GM12878 (cell line): Measurements from ENCODE around the gene GPC6. TPM values are rescaled to one million over a fixed set of nuclear protein-coding genes. Genes with fewer than 3 reads are reported as not detected.

Source experiments
- ATAC-seq: fragments of 200-7000 bp; cut with Tn5 transposase; 3 replicates; pipeline ENCODE4 v1.9.1; 2020; ENCODE audit warnings: mild to moderate bottlenecking, moderate library complexity
- BruUV-seq: library from RNA; stranded (reverse); fragments of 400-500 nt; replicated peaks from 2 replicates; lab custom pipeline; 2021; lab: Mats Ljungman, UMichigan
- CTCF ChIA-PET: fragments of 300-600 bp; sonication (Branson Sonifier 250); formaldehyde crosslinking; extraction: SDS; loops from one replicate; lab custom pipeline; 2021; ENCODE audit warnings: inconsistent platforms; lab: Yijun Ruan, JAX
- POLR2A ChIA-PET: fragments of 350-600 bp; formaldehyde crosslinking; extraction: SDS; loops from one replicate; lab custom pipeline; 2021; ENCODE audit warnings: inconsistent platforms; lab: Charles Lee
- RAD21 ChIA-PET: fragments of 300-600 bp; sonication (Branson Sonifier 250); formaldehyde crosslinking; loops from one replicate; lab custom pipeline; 2023; ENCODE audit warnings: antibody characterized with exemption; ENCODE audit not compliant: unreplicated experiment; lab: Charles Lee
- SMC1A ChIA-PET: fragments of 300-600 bp; sonication (Branson Sonifier 250); formaldehyde crosslinking; loops from one replicate; lab custom pipeline; 2023; ENCODE audit not compliant: unreplicated experiment, uncharacterized antibody; lab: Charles Lee
- DNase-seq: peaks from one replicate; pipeline ENCODE4 v3.0.0-alpha.2; 2011; ENCODE audit warnings: low read depth, low spot score
- FAIRE-seq: peaks from 3 replicates; lab custom pipeline; 2011; peaks lifted over from hg19 to GRCh38; lab: Jason Lieb, UNC
- H2AFZ ChIP-seq: 2 replicates; pipeline ENCODE4 v1.6.0; 2011; ENCODE audit warnings: low read depth, low read length, control low read depth; ENCODE audit not compliant: control insufficient read depth
- H3K27ac ChIP-seq: 2 replicates; pipeline ENCODE4 v1.5.1; 2011; ENCODE audit warnings: control low read depth; ENCODE audit not compliant: control insufficient read depth, insufficient read depth
- H3K27me3 ChIP-seq, 2 experiments: replicated peaks in 1 of 2; 2 replicates each; pipeline versions ENCODE4 v1.6.0 to v1.6.1; 2011; ENCODE audit warnings: low read length in 1 of 2; ENCODE audit not compliant: control insufficient read depth in 2 of 2, insufficient read depth in 2 of 2
- H3K36me3 ChIP-seq, 2 experiments: 2 replicates each; pipeline ENCODE4 v1.5.1; 2011; ENCODE audit warnings: low read length in 1 of 2; ENCODE audit not compliant: control insufficient read depth in 2 of 2, insufficient read depth in 2 of 2
- H3K4me1 ChIP-seq: 2 replicates; pipeline ENCODE4 v1.6.1; 2011; ENCODE audit warnings: mild to moderate bottlenecking, low read length, moderate library complexity, mixed read lengths; ENCODE audit not compliant: control insufficient read depth, insufficient read depth
- H3K4me2 ChIP-seq: 2 replicates; pipeline ENCODE4 v1.6.0; 2011; ENCODE audit warnings: control low read depth; ENCODE audit not compliant: control insufficient read depth, insufficient read depth
- H3K4me3 ChIP-seq: fragments of 200-600 bp; sonication (generic); 2 replicates; pipeline ENCODE4 v1.5.1; 2016
- H3K79me2 ChIP-seq: 2 replicates; pipeline ENCODE4 v1.6.0; 2011; ENCODE audit warnings: low read length; ENCODE audit not compliant: control insufficient read depth, insufficient read depth
- H3K9ac ChIP-seq: 2 replicates; pipeline ENCODE4 v1.8.0; 2011; ENCODE audit warnings: low read length, control low read depth, mixed read lengths; ENCODE audit not compliant: control insufficient read depth, insufficient read depth
- H3K9me3 ChIP-seq: replicated peaks from 3 replicates; pipeline ENCODE4 v1.5.1; 2011; ENCODE audit warnings: mild to moderate bottlenecking, low read length; ENCODE audit not compliant: control insufficient read depth, insufficient read depth
- H4K20me1 ChIP-seq: 2 replicates; pipeline ENCODE4 v1.6.0; 2011; ENCODE audit not compliant: control insufficient read depth, insufficient read depth
- BCL11A ChIP-seq: IDR thresholded peaks from 2 replicates; pipeline ENCODE4 v1.6.1; 2011; ENCODE audit warnings: low read depth, low read length
- CREM ChIP-seq: IDR thresholded peaks from 2 replicates; pipeline ENCODE4 v1.6.1; 2014; ENCODE audit warnings: antibody characterized with exemption, low read depth
- ESRRA ChIP-seq: IDR thresholded peaks from 2 replicates; pipeline ENCODE4 v1.6.1; 2012; ENCODE audit warnings: mild to moderate bottlenecking, low read length, improper control_type of control experiment
- EZH2 ChIP-seq: IDR thresholded peaks from 2 replicates; pipeline ENCODE4 v1.6.1; 2012; ENCODE audit warnings: low read depth, mild to moderate bottlenecking, control low read depth, inconsistent platforms, low read length, borderline replicate concordance; ENCODE audit not compliant: control insufficient read depth
- IRF3 ChIP-seq: fragments of 450-650 bp; IDR thresholded peaks from 2 replicates; pipeline ENCODE4 v1.6.1; 2014; ENCODE audit warnings: mild to moderate bottlenecking
- KLF5 ChIP-seq: fragments of 450-650 bp; IDR thresholded peaks from 2 replicates; pipeline ENCODE4 v1.6.1; 2014; ENCODE audit warnings: mild to moderate bottlenecking; ENCODE audit not compliant: partially characterized antibody
- MYB ChIP-seq: fragments of 150-350 bp; IDR thresholded peaks from 2 replicates; pipeline ENCODE4 v1.6.1; 2014; ENCODE audit warnings: mild to moderate bottlenecking, low read depth, low read length, borderline replicate concordance
- NKRF ChIP-seq: fragments of 450-650 bp; conservative IDR thresholded peaks from 2 replicates; pipeline ENCODE4 v1.6.1; 2017; ENCODE audit warnings: mild to moderate bottlenecking, moderate library complexity
- RB1 ChIP-seq: fragments of 450-650 bp; formaldehyde crosslinking; IDR thresholded peaks from 2 replicates; pipeline ENCODE4 v1.6.1; 2017; ENCODE audit warnings: mild to moderate bottlenecking, borderline replicate concordance
- RUNX3 ChIP-seq: IDR thresholded peaks from 2 replicates; pipeline ENCODE4 v1.6.1; 2012; ENCODE audit warnings: low read length, inconsistent platforms
- SMAD5 ChIP-seq: IDR thresholded peaks from 2 replicates; pipeline ENCODE4 v1.6.1; 2016; ENCODE audit warnings: antibody characterized with exemption, low read depth
- SP1 ChIP-seq: IDR thresholded peaks from one replicate; pipeline ENCODE4 v1.6.1; 2011; ENCODE audit warnings: low read depth, low read length
- SRF ChIP-seq, 2 experiments: IDR thresholded peaks; 2 replicates each; pipeline ENCODE4 v1.6.1; 2011; ENCODE audit warnings: low read depth in 2 of 2, low read length in 2 of 2, mild to moderate bottlenecking in 1 of 2, moderate library complexity in 1 of 2
- TCF3 ChIP-seq: IDR thresholded peaks from 2 replicates; pipeline ENCODE4 v1.6.1; 2012; ENCODE audit warnings: low read depth, mild to moderate bottlenecking, low read length, borderline replicate concordance; ENCODE audit not compliant: insufficient read depth
- YY1 ChIP-seq: IDR thresholded peaks from 2 replicates; pipeline ENCODE4 v1.6.1; 2011; ENCODE audit warnings: low read depth, mild to moderate bottlenecking, low read length
- ZNF207 ChIP-seq: fragments of 450-650 bp; IDR thresholded peaks from 2 replicates; pipeline ENCODE4 v1.6.1; 2014; ENCODE audit warnings: antibody characterized with exemption, mild to moderate bottlenecking, borderline replicate concordance
- WGBS: methylation state at CpG from one replicate; pipeline ENCODE4 v1.1.6; 2016; ENCODE audit warnings: low lambda C conversion rate; ENCODE audit not compliant: insufficient replicate concordance, insufficient coverage; ENCODE audit errors: missing lambda C conversion rate; 5-methylcytosine and 5-hydroxymethylcytosine counted together
- in situ Hi-C: fragments of 300-500 bp; cut with MboI; formaldehyde crosslinking; loops from 9 replicates; pipeline ENCODE4 v1.14.3; 2018; ENCODE audit warnings: mixed read lengths
- intact Hi-C: fragments of 100-400 bp; cut with micrococcal nuclease; formaldehyde crosslinking; loops from one replicate; pipeline ENCODE4 v1.14.2; 2022; ENCODE audit not compliant: unreplicated experiment
- polyA plus RNA-seq, 11 experiments: library from polyadenylated mRNA; depleted of rRNA in 4 of 11; unstranded in 6 of 11; stranded (reverse) in 5 of 11; fragments of >200 nt; fragmentation: Nextera tagmentation in 4 of 11; fragmentation: Illumina TruSeq in 1 of 11; extraction: Ambion mirVana in 4 of 11; extraction: Trizol in 1 of 11; gene quantifications; 1 replicate in 1 of 11; 2 replicates in 10 of 11; pipeline versions ENCODE4 v1.2.1 to v1.2.3, GENCODE V29; 2011 to 2016; ENCODE audit warnings: inconsistent platforms in 2 of 11, missing spikeins in 2 of 11, low read depth in 1 of 11
- total RNA-seq, 4 experiments: library from RNA; depleted of rRNA in 3 of 4; stranded (reverse); fragments of >200 nt in 3 of 4; fragmentation: Illumina TruSeq in 1 of 4; extraction: Trizol in 1 of 4; gene quantifications; 2 replicates each; pipeline versions ENCODE4 v1.2.1 to v1.2.3, GENCODE V29; 2013 to 2021

Gene GPC6
- total and polyA plus RNA-seq, 10 of the 15 experiments (the other 5 are each of a cell fraction or from before 2014, with no cell fraction given), result 0.03 to 0.04 (median 0.03) TPM; not detected in 7

- Histone ChIP-seq H3K36me3 (no peaks in the 10 kb centered on the region), H3K9me3 (no peaks in the 10 kb centered on the region), H3K4me1 (no peaks in the 10 kb centered on the region), H2AFZ (no peak overlapping the region), H3K27ac (no peak overlapping the region), H3K4me3 (no peak overlapping the region), H3K9ac (no peak overlapping the region), H3K27me3 (no peaks in the 10 kb centered on the region), H3K4me2 (no peak overlapping the region), H4K20me1 (no peaks in the 10 kb centered on the region), H3K79me2 (no peaks in the 10 kb centered on the region)
- no TSS peak for BruUV-seq
- RAD21 ChIA-PET, result no interaction called here
- no peak for FAIRE-seq
- 41% methylated on average over 1 of the region's 1 CpG for WGBS
- POLR2A ChIA-PET, result no interaction called here
- TF ChIP-seq YY1 (no peak), MYB (no peak), CREM (no peak), RB1 (no peak)
- SMC1A ChIA-PET, result no interaction called here
- in situ Hi-C loops, result no loop called here
- no peak for DNase-seq
- intact Hi-C loops, result no loop called here
- ATAC-seq, result no peak
- CTCF ChIA-PET, result no interaction called here
These were observed 1022.9 kb downstream of the GPC6 start for GRCh38 chr13:94249512-94249911.

- BruUV-seq, result no TSS peak
- H3K4me3 ChIP-seq, result no peak overlapping the region
- CTCF ChIA-PET, result no interaction called here
- POLR2A ChIA-PET, result no interaction called here
- RAD21 ChIA-PET, result no interaction called here
- DNase-seq, result no peak
- no peak overlapping the region for H3K9ac ChIP-seq
- H3K79me2 ChIP-seq, result no peaks in the 10 kb centered on the region
- H3K36me3 ChIP-seq, result no peaks in the 10 kb centered on the region
- H3K9me3 ChIP-seq, result no peaks in the 10 kb centered on the region
- intact Hi-C loops, result no loop called here
- in situ Hi-C loops, result no loop called here
- H3K4me2 ChIP-seq, result no peak overlapping the region
- no peak overlapping the region for H2AFZ ChIP-seq
- no peak for ATAC-seq
- H4K20me1 ChIP-seq, result no peaks in the 10 kb centered on the region
- no peak overlapping the region for H3K27ac ChIP-seq
- no peaks in the 10 kb centered on the region for H3K4me1 ChIP-seq
- H3K27me3 ChIP-seq, result no peaks in the 10 kb centered on the region
- SMC1A ChIA-PET, result no interaction called here
- no peak for FAIRE-seq
- TF ChIP-seq BCL11A, result no peak
- TF ChIP-seq CREM, result no peak
- no peak for TF ChIP-seq NKRF
- no peak for TF ChIP-seq EZH2
- TF ChIP-seq SP1, result no peak
- no peak for TF ChIP-seq KLF5
- no peak for TF ChIP-seq SMAD5
- no peak for TF ChIP-seq SRF (IDR thresholded peaks at IDR 0.05; ENCODE audit: low read depth in 2 of 2, low read length in 2 of 2)
- no peak for TF ChIP-seq RUNX3
- TF ChIP-seq ZNF207, result no peak
- TF ChIP-seq TCF3, result no peak
- no peak for TF ChIP-seq ESRRA
- TF ChIP-seq IRF3, result no peak
- WGBS, result 41% methylated on average over 9 of the region's 9 CpGs
These were observed 1025.4 kb downstream of the GPC6 start for GRCh38 chr13:94251831-94252608.
